ENCODE measurements around the gene IL18R1. TPM values are rescaled to one million over a fixed set of nuclear protein-coding genes. Genes with fewer than 3 reads are reported as not detected.
A peak's percentile ranks its signal among the peaks of the same experiment; 100 is the strongest.
"Not testable (repeated sequence)": the region's sequence is repeated elsewhere in the genome, so short reads cannot be mapped to it uniquely, and the experiment has no call there.

IL18R1 gene, protein sequence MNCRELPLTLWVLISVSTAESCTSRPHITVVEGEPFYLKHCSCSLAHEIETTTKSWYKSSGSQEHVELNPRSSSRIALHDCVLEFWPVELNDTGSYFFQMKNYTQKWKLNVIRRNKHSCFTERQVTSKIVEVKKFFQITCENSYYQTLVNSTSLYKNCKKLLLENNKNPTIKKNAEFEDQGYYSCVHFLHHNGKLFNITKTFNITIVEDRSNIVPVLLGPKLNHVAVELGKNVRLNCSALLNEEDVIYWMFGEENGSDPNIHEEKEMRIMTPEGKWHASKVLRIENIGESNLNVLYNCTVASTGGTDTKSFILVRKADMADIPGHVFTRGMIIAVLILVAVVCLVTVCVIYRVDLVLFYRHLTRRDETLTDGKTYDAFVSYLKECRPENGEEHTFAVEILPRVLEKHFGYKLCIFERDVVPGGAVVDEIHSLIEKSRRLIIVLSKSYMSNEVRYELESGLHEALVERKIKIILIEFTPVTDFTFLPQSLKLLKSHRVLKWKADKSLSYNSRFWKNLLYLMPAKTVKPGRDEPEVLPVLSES
- total RNA-seq = 0.41 TPM

DNA sequence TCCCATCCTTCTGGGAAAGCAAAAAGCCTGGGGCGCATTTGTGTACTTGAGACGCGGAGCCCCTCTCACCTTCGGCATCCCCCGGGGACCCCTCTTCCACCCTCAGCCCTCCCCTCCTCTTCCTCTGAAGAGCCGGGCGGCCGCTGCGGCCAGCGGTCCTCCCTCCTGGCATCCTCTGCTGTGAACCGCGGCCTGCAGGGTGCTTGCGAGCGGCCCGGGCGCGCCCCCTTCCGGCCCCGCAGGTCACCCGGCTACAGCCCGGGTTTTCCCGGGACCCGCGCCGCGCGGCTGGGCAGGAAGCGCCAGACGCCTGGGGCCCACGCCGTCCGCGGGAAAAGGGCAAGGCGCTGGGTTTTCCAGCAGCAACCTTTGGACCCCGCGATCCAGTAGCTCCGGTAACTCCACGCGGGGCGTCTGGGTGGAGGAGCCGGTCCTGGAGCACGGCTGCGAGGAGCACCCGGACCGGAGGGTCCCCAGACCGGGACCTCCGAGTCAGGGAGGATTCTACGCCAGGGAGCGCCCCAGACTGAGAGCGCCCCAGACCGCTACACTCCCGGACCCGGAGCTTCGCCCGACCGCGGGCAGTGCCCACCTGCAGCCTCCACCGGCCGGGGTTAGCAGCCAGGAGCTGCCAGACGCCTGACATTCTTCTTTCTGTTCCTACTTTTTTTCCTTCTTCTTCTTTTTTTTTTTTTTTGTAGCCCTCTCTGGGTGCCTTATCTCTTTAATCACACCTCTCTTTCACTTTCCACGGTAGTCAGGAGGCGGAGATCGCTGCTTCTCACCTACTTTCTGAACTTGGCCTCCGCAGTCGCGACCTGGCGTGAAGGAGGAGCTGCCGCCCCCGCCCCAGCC, at the start of gene IL18R1:
Gene IL18R1 (plus strand): TSS at position 271 of the 855 bp plus-strand sequence. CDS start 6,865 bp downstream, outside the sequence.
- FAIRE-seq (no peak), DNase-seq (ENCODE audit: low spot score in 2 of 2) (peak; percentile 47 to 67)

DNA sequence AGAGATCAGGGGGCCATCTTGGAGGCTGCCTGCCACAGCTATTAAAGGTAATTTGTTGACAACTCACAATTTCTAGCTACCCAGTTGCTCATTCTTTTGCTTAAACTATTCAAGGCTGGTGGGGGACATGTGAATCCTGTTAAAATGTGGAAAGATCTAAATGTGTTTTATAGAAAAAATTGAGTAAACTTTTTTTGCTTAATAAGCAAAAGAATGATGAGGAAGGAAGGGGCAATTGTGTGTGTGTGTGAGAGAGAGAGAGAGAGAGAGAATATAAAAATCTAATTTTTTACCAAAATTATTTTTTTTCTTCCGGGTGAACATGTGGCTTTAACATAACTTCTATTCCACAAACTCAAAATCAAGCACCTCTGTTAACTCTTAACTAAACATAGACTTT, 49.5 kb upstream of the IL18R1 start:
- FAIRE-seq = no peak
- no peak for DNase-seq (ENCODE audit: low spot score in 2 of 2)

DNA sequence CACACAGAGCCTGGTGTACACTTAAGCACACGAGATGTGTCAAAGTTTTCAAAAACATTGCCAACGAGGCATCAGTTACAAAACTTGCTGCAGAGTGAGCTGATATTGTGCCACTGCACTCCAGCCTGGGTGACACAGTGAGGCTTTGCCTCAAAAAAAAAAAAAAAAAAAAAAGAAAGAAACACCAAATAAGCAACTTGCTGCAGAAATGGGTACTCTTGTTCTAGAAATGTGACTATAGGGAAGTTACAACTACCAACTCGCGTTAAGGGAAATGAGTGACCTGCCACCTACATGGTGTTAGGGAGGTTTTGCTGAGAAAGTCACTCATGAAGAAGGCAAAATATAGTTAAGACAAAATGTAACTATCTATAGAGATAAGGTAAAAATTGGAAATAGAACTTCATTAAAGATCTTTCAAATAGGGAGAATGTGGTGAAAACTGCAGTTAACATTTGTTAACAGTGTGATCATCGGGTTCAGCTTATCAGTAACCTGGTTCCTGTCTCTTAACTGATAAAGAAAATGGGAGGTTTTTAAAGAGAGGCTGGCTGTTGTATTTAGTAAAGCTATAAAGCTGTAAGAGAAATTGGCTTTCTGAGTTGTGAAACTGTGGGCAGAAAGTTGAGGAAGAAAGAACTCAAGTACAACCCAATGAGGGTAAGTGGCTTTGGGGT, 44.5 kb upstream of the IL18R1 start, which contains the start of gene IL1RL1:
Gene IL1RL1 (plus strand): TSS at position 600 of the 677 bp plus-strand sequence. CDS start 26,702 bp downstream, outside the sequence.
- no peak for DNase-seq (ENCODE audit: low spot score in 2 of 2)
- no peak for FAIRE-seq

DNA sequence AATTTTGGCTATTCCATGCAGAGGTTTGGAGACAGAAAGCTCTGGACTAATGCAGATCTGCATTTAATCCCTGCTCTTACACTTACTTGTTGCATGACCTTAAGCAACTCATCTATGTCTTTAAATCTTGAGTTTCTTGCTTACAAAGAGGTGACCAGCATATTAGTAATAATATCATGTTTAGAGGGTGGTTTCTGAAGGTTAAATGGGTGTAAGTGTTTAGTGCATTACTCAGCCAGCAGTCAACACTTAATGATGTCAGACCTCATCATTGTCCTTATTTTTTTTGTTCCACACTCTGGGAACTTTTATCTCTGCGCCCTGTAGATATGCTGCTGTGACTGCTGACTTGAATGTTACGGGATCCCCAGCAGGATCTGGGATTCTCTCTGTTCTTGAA, 42.6 kb upstream of the IL18R1 start:
- no peak for FAIRE-seq
- DNase-seq (ENCODE audit: low spot score in 2 of 2) = no peak

DNA sequence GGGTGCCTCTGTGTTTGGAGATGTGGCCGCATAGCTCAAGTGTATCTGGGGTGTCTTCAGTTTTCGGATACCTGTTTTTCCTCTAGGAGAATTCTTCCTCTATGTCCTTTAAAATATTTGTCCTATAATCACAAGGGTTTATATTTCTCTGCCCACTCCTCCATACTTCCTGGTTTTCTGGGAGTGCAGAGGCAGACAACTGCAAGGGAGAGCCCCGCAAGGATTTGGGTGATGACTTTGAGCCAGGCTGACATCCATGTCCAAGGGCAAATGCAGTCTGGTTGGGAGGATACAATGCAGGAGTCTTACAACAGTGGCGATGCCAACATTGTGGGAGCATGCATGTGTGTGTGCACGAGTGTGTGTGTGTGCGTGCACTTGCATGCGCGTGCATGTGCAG, 42.1 kb upstream of the IL18R1 start:
- DNase-seq (ENCODE audit: low spot score in 2 of 2) = no peak
- FAIRE-seq = no peak

DNA sequence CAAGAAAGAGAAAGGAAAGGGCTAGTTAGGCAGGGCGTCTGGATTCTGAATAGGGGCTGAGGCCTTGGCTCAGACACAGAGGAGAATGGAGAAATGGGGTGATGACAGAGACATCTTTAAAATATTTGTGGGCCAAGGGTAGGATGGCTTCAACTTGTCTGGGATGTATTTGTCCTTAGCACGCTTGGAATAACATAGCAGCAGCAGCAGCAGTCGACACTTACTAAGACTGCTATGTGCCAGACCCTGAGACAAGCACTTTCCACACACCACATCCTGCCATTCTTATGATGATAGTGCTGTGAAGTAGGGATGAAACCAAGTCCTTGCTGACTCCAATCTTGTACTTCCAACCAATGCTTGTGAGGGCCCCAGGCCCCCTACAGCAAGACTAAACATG, 41.6 kb upstream of the IL18R1 start:
- no peak for FAIRE-seq
- no peak for DNase-seq (ENCODE audit: low spot score in 2 of 2)

DNA sequence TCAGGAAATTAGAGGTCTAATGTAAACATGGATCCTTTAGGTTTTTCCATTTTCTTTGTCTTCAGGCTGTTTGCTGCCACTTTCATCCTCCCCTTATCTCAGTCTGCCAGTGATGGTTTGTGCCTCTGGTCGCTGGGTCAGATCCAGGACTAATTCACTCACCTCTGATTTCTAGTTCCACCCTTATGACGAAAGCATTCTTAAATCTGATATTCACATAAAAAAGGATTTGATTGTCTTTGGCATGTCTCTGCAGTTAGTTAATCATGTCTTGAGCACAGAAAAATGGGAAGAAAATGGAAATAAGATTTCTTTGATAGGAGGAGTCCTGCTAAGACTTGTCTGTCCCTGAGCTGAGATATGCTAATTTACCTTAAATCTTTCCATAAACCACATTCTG, 39.7 kb upstream of the IL18R1 start:
- DNase-seq (ENCODE audit: low spot score in 2 of 2) (no peak), FAIRE-seq (no peak)

DNA sequence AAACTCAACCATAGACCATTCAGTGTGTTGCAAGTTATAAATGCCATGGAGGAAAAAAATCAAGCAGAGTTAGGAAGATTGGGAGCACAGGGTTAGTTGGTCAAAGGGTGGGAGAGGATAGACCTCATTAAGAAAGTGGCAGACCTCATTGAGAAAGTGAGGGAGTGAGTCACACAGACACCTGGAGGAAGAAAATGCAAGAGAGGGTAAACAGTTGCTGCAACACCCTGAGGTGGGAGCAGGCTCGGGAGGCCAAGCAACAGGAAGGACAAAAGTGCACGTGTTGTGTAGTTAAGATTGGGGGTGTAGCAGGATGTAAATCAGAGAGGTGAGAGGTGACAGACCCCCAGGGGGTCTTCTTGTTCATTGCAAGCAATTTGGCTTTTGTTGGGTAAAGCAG, 37.9 kb upstream of the IL18R1 start:
- FAIRE-seq = no peak
- DNase-seq (ENCODE audit: low spot score in 2 of 2) = no peak

DNA sequence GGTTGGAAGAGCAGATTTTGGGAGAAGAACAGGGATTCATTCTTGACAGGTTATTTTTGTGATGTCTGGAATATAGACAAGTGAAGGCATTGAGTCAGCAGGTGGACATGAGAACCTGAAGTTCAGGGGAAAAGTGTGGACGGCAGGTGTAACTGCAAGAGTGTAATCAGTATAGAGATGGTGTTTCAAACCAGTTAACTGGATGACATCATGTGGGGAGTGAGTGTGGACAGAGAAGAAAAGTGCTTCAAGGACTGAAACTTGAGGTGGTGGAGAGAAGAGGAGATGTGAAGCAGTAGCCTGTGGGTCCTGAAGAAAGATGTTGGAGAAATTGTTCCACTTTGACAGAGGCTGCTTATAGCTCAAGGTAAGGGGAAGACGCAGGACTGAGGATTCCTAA, 37.2 kb upstream of the IL18R1 start:
- no peak for FAIRE-seq
- no peak for DNase-seq (ENCODE audit: low spot score in 2 of 2)

DNA sequence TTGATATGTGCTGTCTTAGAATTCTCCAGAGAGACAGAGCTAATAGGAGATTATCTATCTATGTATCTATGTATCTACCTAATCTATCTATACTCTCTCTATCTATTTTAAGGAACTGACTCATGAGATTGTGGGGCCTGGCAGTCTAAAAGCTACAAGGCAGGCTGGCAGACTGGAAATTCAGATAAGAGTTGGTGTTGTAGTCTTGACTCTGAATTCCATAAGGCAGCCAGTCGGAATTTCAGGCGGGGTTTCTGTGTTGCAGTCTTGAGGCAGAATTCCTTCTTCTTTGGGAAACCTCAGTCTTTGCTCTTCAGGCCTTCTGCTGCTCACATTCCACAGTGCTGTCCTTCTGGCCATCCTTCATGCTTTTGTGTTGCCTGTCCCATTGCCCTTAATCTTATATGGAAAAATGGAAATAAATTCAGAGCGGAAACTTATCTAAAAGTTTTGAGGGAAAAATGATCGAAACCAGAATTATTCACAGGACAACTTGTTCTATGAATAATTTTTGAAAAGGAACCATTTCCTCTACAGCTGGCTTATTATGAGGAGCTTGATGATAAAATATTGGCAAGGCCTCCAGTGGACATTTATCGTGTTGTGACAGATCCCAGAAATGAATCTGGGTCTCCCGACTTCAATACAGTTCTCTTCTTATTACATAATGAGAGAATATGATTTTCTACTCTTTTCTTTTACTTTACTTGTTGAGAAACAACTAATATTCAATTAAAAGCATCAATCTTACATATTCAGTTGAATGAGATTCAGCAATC, 33.5 kb upstream of the IL18R1 start:
- no peak for FAIRE-seq
- DNase-seq (ENCODE audit: low spot score in 2 of 2) = no peak

DNA sequence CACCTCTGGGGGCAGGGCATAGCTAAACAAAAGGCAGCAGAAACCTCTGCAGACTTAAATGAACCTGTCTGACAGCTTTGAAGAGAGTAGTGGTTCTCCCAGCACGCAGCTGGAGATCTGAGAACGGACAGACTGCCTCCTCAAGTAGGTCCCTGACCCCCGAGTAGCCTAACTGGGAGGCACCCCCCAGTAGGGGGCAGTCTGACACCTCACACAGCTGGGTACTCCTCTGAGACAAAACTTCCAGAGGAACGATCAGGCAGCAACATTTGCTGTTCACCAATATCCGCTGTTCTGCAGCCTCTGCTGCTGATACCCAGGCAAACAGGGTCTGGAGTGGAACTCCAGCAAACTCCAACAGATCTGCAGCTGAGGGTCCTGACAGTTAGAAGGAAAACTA, 30.7 kb upstream of the IL18R1 start:
- not testable (repeated sequence) for FAIRE-seq; DNase-seq (ENCODE audit: low spot score in 2 of 2)

DNA sequence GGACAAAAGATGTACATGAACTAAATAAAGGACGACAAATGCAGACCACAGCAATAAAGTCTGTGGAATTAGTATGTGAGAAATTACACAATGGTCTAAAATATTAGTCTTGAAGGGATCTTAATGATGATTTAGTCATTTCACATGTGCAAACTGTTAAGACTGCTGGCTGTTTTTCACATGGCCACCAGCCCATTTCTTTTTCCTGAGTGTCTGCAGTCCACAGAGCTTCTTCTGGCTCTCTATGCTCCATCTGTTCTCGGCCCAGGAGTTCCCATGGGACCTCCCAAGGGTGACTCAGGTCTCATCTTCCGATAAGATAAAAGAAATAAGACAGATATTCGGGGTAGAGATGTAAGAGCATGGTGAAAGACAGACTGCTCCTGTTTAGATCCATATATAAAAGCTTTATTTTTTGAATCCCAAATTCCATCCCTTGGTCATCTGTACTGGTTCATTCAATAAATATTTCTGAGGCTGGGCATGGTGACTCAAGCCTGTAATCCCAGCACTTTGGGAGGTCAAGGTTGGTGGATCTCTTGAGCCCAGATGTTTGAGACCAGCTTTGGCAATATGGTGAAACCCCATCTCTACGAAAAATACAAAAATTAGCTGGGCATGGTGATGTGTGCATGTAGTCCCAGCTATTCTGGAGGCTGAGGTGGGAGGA, 24.1 kb upstream of the IL18R1 start:
- DNase-seq (ENCODE audit: low spot score in 2 of 2) = no peak
- FAIRE-seq = no peak

DNA sequence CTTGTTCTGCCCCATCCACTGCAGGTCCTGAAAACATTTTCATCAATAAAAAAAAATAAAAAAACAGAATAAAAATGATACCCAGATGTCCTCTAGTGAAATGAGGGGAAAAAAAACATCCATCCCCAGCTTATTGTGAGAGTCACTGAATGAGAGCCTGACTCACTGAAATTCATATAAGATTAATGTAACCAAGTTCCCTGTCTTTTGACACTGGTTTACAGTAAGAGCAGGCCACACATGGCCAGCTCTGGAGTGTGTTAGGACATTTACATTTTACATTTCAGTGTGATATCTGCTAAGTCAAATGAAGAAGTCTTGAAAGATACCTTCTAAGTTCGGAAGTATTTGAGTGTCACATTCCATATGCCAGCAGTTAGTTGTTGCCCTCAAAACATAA, 21.1 kb upstream of the IL18R1 start:
- FAIRE-seq (no peak), DNase-seq (ENCODE audit: low spot score in 2 of 2) (no peak)

DNA sequence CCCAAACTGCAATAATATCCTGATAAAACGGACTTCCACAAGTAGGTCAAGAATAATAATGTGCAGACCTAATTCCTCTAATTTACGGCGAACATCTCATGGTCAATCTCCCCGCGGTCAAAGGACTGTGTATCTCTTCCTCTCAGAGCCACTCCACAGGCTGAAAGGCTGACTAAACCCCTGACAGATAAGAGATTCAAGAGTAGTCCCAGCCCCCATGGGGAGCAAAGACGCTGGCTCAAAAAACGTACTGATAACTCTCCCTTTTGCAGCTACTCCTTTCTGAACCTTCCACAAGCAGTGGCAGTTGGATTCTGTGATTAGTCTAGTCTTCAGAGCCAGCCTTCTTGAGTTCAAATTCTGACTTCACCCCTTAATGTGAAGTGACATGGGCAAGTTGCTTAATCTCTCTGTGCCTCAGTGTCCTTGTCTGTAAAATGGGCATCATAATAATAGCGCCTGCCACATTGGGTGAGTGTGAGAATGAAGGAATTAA, 19.7 kb upstream of the IL18R1 start:
- FAIRE-seq = no peak

DNA sequence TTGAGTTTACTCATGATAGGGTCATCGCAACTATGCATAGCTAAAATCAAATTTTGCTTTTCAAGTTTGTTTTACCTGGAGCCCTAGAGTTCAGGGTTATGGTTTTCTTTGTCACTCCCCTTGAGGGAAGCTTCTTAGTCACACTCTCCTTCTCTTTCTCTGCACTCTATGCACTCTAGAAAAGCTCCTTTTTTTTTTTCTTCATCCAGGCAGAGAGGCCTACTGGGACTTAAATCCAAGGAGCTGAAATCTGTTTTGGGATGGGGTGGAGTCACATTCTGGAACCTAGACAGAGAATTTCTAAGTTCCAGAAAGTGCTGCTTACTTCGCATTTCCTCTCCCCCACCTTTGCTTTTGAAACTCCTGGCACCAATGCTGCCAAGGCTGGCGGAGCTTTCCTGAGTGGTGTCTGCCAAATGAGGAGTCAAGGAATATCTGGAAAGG, 19.1 kb upstream of the IL18R1 start:
- FAIRE-seq = no peak
- no peak for DNase-seq (ENCODE audit: low spot score in 2 of 2)

More for the DNA sequence above, 19.7 kb upstream of the IL18R1 start:
- no peak for DNase-seq (ENCODE audit: low spot score in 2 of 2)

DNA sequence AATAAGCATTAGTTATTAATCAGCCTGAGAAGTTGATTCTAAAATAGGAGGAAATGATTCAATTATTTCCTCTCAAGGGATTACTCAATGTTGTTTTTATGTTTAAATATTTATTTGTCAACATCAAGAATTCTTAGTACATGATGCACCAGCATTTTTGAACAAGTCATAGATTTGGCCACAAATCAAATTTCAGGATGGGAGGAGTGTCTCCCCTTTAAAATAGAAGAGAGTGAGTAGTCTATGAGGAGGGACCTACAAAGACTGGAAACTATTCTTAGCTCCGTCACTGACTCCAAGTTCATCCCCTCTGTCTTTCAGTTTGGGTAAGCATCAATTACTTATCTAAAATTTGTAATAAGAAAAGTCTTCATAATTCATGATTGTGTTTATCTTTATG, 18.6 kb upstream of the IL18R1 start:
- FAIRE-seq (no peak), DNase-seq (ENCODE audit: low spot score in 2 of 2) (no peak)

DNA sequence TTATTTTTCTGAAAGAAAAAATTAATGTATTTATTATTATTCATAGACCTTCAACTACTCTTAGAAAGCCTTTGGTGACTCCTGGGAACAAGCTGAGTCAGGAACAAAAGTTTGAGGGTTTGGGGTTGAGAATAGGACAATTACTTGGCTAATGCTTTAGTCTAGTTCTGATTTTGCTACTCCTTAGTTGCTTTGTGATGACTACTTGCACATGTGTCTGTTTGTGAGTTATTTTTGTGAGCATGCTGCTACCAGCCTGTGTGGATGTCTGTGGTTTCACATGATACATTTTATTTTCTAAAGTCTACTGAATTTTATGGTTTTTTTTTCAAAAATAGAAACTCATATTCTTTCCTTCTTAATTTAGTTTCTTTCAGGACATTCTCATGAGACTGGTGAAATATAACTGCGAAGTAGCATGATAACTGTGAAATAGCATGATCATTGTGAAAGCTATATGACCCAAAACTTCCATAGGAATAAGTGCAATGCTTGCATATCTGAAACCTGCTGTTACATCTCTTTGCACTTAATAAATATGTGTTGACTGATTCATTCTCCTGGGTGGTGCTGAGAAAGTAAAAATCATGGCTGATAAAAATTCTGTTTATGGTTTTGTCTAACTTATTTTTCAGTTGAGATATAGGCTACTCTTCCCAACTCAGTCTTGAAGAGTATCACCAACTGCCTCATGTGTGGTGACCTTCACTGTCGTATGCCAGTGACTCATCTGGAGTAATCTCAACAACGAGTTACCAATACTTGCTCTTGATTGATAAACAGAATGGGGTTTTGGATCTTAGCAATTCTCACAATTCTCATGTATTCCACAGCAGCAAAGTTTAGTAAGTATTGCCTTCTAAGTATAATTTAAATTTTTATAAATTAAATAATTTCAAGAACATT, 17.9 kb upstream of the IL18R1 start:
- FAIRE-seq = no peak
- no peak for DNase-seq (ENCODE audit: low spot score in 2 of 2)

DNA sequence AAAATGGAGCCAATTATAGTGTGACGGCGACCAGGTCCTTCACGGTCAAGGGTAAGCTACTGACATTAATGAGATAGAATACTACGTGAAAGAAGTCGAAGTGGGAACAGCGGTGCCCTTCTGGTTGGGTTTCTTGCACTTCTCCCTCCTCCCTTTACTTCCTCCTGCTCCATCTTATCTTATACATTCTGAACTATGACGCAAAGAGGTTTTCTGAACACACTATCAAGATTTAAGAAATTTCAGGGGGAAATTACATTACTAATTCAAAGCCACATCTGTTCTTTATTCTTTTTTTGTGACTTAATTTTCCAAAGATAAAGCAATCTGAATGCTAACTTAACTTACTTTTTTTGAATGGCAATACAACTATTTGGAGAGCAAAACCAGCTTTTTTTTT, 14.8 kb upstream of the IL18R1 start:
- DNase-seq (ENCODE audit: low spot score in 2 of 2) = no peak

More for the DNA sequence above, 14.8 kb upstream of the IL18R1 start:
- no peak for FAIRE-seq
